GM13976 (cell line): ENCODE results near the gene DCST2.

Experiments used
- DNase-seq: peaks from one replicate; pipeline ENCODE4 v3.0.0; 2012; ENCODE audit warnings: low spot score
- in situ Hi-C: fragments of 300-500 bp; cut with MboI; formaldehyde crosslinking; loops from one replicate; pipeline ENCODE4 v1.12.0; 2022; ENCODE audit warnings: low sequenced_read_pairs, mixed read lengths, inconsistent platforms; ENCODE audit not compliant: unreplicated experiment
- TF ChIP-seq, protein P1 (sequence below): IDR thresholded peaks from 2 replicates; pipeline ENCODE4 v1.5.1; 2012; ENCODE audit warnings: borderline replicate concordance, mild to moderate bottlenecking; ENCODE audit not compliant: insufficient read depth; ENCODE audit errors: extremely low read depth, missing control alignments, control extremely low read depth

The DCST2 gene

DNA sequence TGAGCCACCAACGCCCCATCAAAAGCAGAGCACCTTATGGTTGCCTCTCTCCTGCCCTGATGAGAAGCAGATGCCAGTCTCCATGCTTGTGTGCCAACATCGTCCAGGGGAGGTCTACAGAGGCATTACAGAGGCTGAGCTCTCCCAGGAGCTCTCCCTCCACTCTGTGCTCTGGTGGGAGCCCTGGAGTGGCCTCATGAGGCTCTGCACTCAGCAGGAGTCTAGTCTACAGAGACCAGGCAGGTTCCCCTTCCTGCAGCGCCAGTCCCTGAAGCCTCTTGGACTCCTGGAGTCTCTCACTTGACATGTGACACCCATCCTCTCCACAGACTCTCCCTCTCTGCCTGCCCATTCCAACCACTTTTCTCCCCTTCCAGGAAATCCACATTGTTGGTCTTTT lies 3.5 kb upstream of the DCST2 start:
- in situ Hi-C loops = no loop called here
- no peak for DNase-seq
- TF ChIP-seq, protein P1, sequence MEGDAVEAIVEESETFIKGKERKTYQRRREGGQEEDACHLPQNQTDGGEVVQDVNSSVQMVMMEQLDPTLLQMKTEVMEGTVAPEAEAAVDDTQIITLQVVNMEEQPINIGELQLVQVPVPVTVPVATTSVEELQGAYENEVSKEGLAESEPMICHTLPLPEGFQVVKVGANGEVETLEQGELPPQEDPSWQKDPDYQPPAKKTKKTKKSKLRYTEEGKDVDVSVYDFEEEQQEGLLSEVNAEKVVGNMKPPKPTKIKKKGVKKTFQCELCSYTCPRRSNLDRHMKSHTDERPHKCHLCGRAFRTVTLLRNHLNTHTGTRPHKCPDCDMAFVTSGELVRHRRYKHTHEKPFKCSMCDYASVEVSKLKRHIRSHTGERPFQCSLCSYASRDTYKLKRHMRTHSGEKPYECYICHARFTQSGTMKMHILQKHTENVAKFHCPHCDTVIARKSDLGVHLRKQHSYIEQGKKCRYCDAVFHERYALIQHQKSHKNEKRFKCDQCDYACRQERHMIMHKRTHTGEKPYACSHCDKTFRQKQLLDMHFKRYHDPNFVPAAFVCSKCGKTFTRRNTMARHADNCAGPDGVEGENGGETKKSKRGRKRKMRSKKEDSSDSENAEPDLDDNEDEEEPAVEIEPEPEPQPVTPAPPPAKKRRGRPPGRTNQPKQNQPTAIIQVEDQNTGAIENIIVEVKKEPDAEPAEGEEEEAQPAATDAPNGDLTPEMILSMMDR = no peak

DNA sequence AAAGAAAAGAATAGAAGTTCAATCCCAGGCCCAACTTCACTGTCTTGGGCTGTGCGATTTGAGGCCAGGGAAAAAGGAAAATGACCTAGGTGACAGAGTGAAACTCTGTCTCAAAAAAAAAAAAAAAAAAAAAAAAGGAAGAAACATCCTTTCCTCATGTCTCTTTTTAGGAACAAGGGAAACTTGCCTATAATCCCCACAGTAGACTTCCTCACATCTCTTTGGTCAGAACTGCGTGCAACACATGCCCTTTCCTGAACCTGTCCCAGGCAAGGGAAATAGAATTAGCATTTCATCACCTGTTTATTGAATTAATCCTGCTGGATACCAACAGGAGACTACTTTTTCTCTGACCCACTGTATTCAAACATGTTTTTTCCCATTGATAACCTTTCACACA lies 2.4 kb upstream of the DCST2 start:
- in situ Hi-C loops = no loop called here
- TF ChIP-seq, protein P1 = no peak
- DNase-seq = no peak

DNA sequence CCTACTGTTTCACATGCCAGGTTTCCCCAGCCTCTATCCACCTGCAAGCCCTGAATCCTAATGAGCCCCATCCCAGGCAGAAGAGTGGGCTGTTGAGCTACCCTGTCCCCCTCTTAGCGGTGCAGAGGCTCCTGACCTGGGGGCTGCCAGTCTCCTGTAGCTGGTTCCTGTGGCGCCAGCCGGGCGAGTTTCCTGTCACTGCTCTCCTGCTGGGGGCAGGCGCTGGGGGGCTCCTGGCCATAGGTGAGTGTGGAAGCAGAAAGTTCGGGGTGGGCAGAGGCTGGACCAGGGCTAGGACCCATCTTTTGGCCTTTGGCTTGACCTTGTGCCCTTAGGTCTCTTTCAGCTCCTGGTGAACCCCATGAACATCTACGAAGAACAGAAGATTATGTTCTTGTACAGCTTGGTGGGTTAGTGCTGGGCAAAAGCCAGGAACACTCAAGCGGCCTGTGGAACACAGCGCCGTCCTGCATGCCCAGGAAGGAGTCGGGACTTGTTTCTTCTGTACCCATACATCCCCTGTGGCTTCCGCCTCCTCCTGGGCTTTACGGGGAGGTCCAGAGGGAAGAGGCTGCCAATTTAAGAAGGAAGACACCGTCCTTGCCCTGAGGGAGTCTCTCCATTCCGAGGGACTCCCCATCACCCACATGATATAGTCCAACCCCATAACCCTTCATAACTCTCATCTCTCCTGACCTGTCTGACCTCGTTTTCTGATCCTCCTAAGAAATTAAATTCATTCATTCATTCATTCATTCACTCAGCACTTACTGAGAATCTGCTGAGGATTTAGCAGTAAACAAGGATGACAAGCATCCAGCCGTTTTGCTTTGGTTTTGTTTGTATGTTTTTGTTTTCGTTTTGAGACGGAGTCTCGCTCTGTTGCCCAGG lies 982 bp upstream of the DCST2 start:
- DNase-seq = no peak
- TF ChIP-seq, protein P1 = no peak
- in situ Hi-C loops = no loop called here

DNA sequence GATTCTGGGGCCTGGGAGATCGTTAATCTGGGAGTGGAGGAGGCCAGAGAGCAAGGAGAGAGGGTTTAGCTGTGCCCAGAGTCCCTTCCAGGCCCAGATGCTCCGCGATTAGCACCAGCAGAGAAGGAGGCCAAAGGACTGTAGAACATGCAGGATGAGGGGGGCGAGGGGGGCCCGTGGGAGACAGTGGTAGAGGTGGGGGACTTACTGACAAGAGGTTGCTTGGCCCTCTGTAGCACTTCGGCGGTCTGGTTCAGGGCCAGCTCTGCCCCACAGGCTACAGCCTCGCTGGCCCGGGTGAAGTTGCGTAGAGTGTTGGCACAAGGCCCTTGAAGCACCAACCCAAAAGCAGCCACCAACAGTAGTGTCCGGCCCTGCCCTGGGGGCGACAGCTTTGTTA lies 695 bp downstream of the DCST2 start:
- in situ Hi-C loops = no loop called here
- DNase-seq = no peak
- TF ChIP-seq, protein P1 = no peak

DNA sequence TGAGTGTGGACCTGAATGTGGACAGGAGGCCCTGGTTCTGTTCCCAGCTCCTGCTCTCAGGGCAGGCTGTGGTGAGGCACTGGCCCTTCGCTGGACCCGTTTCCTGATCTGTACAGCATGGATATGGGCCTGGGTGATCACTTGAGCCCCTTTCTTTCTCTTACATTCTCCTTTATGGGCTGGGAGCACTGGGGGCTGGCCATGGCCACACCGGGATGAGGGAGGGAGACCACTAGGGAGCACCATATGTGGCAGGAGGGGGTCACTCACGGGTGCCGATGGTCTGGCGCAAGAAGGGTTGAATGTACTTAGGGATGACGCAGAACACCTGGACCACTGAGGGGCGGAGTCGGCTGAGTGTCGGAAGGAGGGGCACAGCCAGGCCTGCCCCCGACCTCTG lies 2.7 kb downstream of the DCST2 start:
- TF ChIP-seq, protein P1 = no peak
- DNase-seq = no peak
- in situ Hi-C loops = no loop called here

DNA sequence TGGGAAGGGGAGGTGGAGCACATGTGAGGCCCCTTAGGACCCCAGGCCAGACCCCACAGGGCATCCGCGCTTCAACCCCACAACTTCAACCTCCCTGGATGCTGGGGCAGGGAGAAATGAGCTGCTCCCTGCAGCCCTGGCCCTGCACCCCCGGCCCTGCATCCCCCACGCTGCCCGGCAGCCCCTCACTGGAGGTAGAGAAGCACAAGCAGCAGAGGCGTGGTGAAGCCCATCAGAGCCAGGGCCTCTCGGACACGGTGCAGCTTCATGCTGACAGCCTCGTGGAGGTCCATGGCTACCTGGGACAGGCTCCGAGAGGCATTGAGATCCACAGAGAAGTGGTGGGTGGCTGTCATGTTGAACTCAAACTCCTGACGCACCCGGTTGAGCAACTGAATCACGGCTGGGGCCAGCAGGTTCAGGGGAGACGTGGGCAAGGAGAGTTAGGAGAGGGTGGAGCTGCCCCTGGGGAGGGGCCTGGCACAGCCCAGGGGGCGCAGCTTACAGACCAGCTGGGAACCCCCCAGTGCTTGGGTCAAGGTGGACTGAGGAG lies 3.3 kb downstream of the DCST2 start:
- TF ChIP-seq, protein P1 = no peak
- in situ Hi-C loops = no loop called here
- no peak for DNase-seq
